CD8-positive, alpha-beta memory T cell (primary cell): ENCODE data around the gene CCL25. TPM values are rescaled to one million over a fixed set of nuclear protein-coding genes. Genes with fewer than 3 reads are reported as not detected.

ENCODE experiments used
- CTCF ChIA-PET: fragments of 350-600 bp; sonication (Branson Sonifier 250); formaldehyde crosslinking; loops from one replicate; lab custom pipeline; 2021; ENCODE audit warnings: antibody characterized with exemption; lab: Charles Lee
- POLR2A ChIA-PET: fragments of 350-600 bp; sonication (Branson Sonifier 250); formaldehyde crosslinking; loops from one replicate; lab custom pipeline; 2021; ENCODE audit warnings: antibody characterized with exemption; lab: Charles Lee
- DNase-seq, 5 donors: peaks; one replicate each; pipeline versions ENCODE4 v3.0.0 to v3.0.0-alpha.2; 2020 to 2022; ENCODE audit warnings: mixed read lengths in 1 of 5
- H3K27ac ChIP-seq: one replicate; pipeline ENCODE4 v1.7.0; 2013; ENCODE audit warnings: low read depth, mild to moderate bottlenecking, low read length, moderate library complexity
- H3K27me3 ChIP-seq: 2 replicates; pipeline ENCODE4 v1.7.0; 2013; ENCODE audit warnings: low read length, mild to moderate bottlenecking; ENCODE audit not compliant: insufficient read depth, poor library complexity, severe bottlenecking
- H3K36me3 ChIP-seq: 2 replicates; pipeline ENCODE4 v1.7.0; 2013; ENCODE audit warnings: mild to moderate bottlenecking, low read length, moderate library complexity; ENCODE audit not compliant: insufficient read depth
- H3K4me1 ChIP-seq: 2 replicates; pipeline ENCODE4 v1.7.0; 2013; ENCODE audit warnings: mild to moderate bottlenecking, low read length, moderate library complexity; ENCODE audit not compliant: insufficient read depth
- H3K4me3 ChIP-seq: 2 replicates; pipeline ENCODE4 v1.7.0; 2013; ENCODE audit warnings: mild to moderate bottlenecking, low read length
- H3K9me3 ChIP-seq: 2 replicates; pipeline ENCODE4 v1.7.0; 2013; ENCODE audit warnings: mild to moderate bottlenecking, low read length
- H3K27ac Mint-ChIP-seq, 8 donors: one replicate each; pipeline ENCODE4 v1.8.0; 2020 to 2021; ENCODE audit warnings: mixed read lengths in 8 of 8, mild to moderate bottlenecking in 6 of 8, inconsistent platforms in 3 of 8, moderate library complexity in 3 of 8
- H3K27me3 Mint-ChIP-seq, 2 donors: one replicate each; pipeline ENCODE4 v1.8.0; 2020 to 2021; ENCODE audit warnings: mixed read lengths in 2 of 2, mild to moderate bottlenecking in 1 of 2, moderate library complexity in 1 of 2
- H3K36me3 Mint-ChIP-seq, 3 donors: one replicate each; pipeline ENCODE4 v1.8.0; 2020 to 2021; ENCODE audit warnings: mixed read lengths in 3 of 3, inconsistent platforms in 1 of 3, mild to moderate bottlenecking in 1 of 3
- H3K4me1 Mint-ChIP-seq, 3 donors: one replicate each; pipeline ENCODE4 v1.8.0; 2020 to 2021; ENCODE audit warnings: mixed read lengths in 3 of 3, inconsistent platforms in 1 of 3, mild to moderate bottlenecking in 1 of 3
- H3K4me3 Mint-ChIP-seq, 7 donors: one replicate each; pipeline ENCODE4 v1.8.0; 2020 to 2021; ENCODE audit warnings: mixed read lengths in 7 of 7, mild to moderate bottlenecking in 6 of 7, moderate library complexity in 4 of 7, inconsistent platforms in 2 of 7
- H3K9me3 Mint-ChIP-seq, 5 donors: one replicate each; pipeline ENCODE4 v1.8.0; 2020 to 2022; ENCODE audit warnings: mixed read lengths in 5 of 5, mild to moderate bottlenecking in 3 of 5, moderate library complexity in 2 of 5, inconsistent platforms in 1 of 5
- polyA plus RNA-seq: library from polyadenylated mRNA; unstranded; fragments of 300-500 nt; fragmentation: Illumina TruSeq; gene quantifications from one replicate; pipeline ENCODE4 v1.2.3, GENCODE V29; 2021
- total RNA-seq, 2 experiments: library from RNA; stranded (reverse); gene quantifications; one replicate each; pipeline ENCODE4 v1.2.3, GENCODE V29; 2021

The CCL25 gene
- total and polyA plus RNA-seq, 3 experiments from 2014 or later, result not detected

DNA sequence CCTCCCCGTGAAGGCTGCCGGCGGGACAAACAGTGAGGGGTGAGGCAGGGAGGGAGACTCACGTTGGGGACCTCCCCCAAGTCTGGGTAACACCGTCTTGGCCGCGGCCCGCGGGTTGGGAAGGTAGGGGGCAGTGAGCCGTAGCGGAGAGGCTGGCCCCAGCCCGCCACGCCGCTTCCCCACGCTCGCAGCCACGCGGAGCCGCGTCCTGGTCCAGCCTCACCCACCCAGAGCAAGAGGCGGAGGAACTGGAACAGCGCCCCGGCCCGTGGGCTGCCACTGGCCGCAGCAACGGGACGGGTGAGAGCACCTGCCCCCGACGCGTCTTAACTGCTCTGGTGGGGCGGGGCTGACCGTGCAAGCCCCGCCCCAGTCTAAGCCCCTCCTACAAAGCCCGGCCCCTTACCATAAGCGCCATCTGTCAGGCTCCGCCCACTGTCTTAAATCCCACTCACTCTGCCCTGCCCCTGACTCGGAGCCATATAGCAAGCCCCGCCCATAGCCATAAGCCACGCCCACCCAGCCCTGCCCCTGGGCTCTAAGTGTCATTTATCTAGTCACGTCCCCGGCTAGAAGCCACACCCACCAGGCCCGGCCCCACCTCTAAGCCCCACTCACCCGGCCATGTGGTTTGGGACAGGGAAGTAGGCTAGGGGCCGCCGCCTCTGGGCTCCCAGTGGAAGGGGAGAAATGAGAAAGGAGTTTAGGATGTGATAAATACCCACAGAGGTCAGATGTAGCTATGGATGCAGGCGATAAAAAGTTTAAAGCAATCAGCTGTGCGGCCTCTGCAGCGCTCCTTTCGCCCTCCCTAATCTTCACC lies 2.1 kb upstream of the CCL25 start:
- peak overlapping the region; percentile 62 to 86 (median 68) for H3K4me3 Mint-ChIP-seq
- Histone ChIP-seq H3K4me3 (peak overlapping the region; percentile 49), H3K27me3 (no peaks in the 10 kb centered on the region), H3K27ac (peak overlapping the region; percentile 57), H3K4me1 (peaks cover 7% of the 10 kb centered on the region), H3K9me3 (no peaks in the 10 kb centered on the region), H3K36me3 (no peaks in the 10 kb centered on the region)
- H3K9me3 Mint-ChIP-seq, result no peaks in the 10 kb centered on the region
- no peaks in the 10 kb centered on the region for H3K36me3 Mint-ChIP-seq
- CTCF ChIA-PET, result no interaction called here
- DNase-seq, result peak; percentile 70 to 79 (median 77)
- H3K27me3 Mint-ChIP-seq, result peaks cover 4 to 13% of the 10 kb centered on the region in 2 donors
- POLR2A ChIA-PET, result no interaction called here
- H3K4me1 Mint-ChIP-seq, result peaks cover 11 to 17% (median 12%) of the 10 kb centered on the region in 3 donors
- H3K27ac Mint-ChIP-seq, result peak overlapping the region in 2 of 8 donors; percentile 70 to 93

DNA sequence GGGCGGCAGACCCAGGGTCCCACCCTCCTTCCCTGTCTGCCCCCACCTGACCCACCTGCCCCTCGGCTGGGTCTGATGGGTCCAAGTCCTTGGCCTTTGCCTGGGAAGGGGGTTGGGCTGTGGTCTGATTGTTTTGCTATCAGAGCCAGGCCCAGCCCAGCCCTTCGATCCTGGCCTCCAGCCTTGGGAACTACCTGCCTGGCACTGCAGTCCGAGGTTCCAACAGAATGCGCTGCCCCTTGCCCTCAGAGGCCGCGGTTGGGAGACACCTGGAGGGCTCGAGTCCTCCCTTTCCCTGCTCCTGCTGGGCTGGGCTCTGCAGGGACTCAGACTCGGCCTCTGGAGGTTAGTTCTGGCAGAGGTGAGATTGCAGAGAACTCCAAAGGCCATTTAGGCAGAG lies 1.6 kb downstream of the CCL25 start:
- Histone ChIP-seq H3K36me3 (no peaks in the 10 kb centered on the region), H3K4me3 (no peak overlapping the region), H3K27me3 (no peaks in the 10 kb centered on the region), H3K9me3 (no peaks in the 10 kb centered on the region), H3K27ac (no peak overlapping the region), H3K4me1 (peaks cover 7% of the 10 kb centered on the region)
- H3K27ac Mint-ChIP-seq, result no peak overlapping the region
- no peak overlapping the region for H3K4me3 Mint-ChIP-seq
- CTCF ChIA-PET, result interaction anchor here (1.3 kb wide), 1 partner anchor 9 kb away, joined by 3 read pairs; no protein-coding TSS in a partner anchor
- peaks cover 1 to 3% of the 10 kb centered on the region in 2 donors for H3K27me3 Mint-ChIP-seq
- peaks cover 10 to 17% (median 12%) of the 10 kb centered on the region in 3 donors for H3K4me1 Mint-ChIP-seq
- H3K36me3 Mint-ChIP-seq, result no peaks in the 10 kb centered on the region
- POLR2A ChIA-PET, result no interaction called here
- H3K9me3 Mint-ChIP-seq, result no peaks in the 10 kb centered on the region
- DNase-seq, result no peak

DNA sequence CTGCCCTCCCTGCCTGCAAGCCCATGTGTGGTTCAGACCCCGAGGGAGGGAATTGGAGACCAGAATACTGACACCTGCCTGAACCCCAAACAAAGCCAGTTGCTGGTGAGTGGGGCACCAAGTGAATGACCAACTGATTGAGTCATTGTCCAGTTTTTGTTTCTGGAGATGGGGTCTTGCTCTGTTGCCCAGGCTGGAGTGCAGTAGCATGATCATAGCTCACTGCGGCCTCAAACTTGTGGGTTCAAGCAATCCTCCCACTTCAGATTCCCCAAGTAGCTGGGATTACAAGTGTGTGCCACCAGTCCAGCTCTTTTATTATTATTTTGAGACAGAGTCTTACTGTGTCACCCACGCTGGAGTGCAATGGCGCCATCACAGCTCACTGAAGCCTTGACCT lies 4.0 kb downstream of the CCL25 start:
- ChIA-PET CTCF (no interaction called here), POLR2A (no interaction called here)

DNA sequence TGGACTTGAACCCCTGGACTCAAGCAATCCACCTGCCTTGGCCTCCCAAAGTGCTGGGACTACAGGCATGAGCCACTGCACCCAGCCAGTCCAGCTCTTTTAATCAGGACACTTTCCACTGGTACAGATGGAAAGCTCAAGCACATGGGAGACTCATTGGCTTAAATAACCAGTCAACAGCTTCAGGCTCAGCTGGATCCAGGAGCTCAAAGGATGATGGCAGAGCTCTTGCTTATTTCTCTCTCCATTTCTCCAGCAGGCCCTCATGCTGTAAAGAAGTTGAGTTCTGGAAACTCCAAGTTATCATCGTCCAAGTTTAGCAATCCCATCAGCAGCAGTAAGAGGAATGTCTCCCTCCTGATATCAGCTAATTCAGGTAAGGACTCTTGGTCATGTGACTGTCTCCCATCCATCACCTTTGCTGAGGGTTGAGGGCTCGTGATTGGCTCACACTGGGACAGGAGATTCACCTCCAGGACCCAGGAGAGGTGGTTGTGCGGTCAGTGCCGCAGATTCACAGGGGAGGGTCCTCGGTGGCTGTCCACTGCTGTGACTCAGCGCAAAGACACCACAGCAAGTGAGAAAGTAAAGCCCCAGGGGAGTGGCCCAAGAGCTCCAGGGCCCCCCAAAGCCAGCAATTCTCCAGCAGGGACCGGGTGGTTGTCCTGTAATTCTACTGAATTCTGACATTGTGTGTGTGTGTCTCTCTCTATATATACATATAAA lies 5.1 kb downstream of the CCL25 start:
- Mint-ChIP-seq H3K4me3 (no peak overlapping the region), H3K27ac (no peak overlapping the region), H3K4me1 (no peaks in the 10 kb centered on the region), H3K36me3 (no peaks in the 10 kb centered on the region), H3K9me3 (no peaks in the 10 kb centered on the region), H3K27me3 (no peaks in the 10 kb centered on the region)
- no peaks in the 10 kb centered on the region for H3K9me3 ChIP-seq
- H3K36me3 ChIP-seq, result no peaks in the 10 kb centered on the region
- no peaks in the 10 kb centered on the region for H3K4me1 ChIP-seq
- CTCF ChIA-PET, result no interaction called here
- H3K4me3 ChIP-seq, result no peak overlapping the region
- POLR2A ChIA-PET, result no interaction called here
- no peaks in the 10 kb centered on the region for H3K27me3 ChIP-seq
- DNase-seq, result no peak
- H3K27ac ChIP-seq, result no peak overlapping the region

More for the DNA sequence above, 4.0 kb downstream of the CCL25 start:
- Histone ChIP-seq H3K27ac (no peak overlapping the region), H3K36me3 (no peaks in the 10 kb centered on the region), H3K27me3 (no peaks in the 10 kb centered on the region), H3K9me3 (no peaks in the 10 kb centered on the region), H3K4me3 (no peak overlapping the region), H3K4me1 (peaks cover 7% of the 10 kb centered on the region)
- Mint-ChIP-seq H3K4me1 (peaks cover 5 to 8% (median 7%) of the 10 kb centered on the region in 3 donors), H3K36me3 (no peaks in the 10 kb centered on the region), H3K9me3 (no peaks in the 10 kb centered on the region), H3K4me3 (no peak overlapping the region), H3K27me3 (no peaks in the 10 kb centered on the region), H3K27ac (no peak overlapping the region)
- DNase-seq, result no peak

DNA sequence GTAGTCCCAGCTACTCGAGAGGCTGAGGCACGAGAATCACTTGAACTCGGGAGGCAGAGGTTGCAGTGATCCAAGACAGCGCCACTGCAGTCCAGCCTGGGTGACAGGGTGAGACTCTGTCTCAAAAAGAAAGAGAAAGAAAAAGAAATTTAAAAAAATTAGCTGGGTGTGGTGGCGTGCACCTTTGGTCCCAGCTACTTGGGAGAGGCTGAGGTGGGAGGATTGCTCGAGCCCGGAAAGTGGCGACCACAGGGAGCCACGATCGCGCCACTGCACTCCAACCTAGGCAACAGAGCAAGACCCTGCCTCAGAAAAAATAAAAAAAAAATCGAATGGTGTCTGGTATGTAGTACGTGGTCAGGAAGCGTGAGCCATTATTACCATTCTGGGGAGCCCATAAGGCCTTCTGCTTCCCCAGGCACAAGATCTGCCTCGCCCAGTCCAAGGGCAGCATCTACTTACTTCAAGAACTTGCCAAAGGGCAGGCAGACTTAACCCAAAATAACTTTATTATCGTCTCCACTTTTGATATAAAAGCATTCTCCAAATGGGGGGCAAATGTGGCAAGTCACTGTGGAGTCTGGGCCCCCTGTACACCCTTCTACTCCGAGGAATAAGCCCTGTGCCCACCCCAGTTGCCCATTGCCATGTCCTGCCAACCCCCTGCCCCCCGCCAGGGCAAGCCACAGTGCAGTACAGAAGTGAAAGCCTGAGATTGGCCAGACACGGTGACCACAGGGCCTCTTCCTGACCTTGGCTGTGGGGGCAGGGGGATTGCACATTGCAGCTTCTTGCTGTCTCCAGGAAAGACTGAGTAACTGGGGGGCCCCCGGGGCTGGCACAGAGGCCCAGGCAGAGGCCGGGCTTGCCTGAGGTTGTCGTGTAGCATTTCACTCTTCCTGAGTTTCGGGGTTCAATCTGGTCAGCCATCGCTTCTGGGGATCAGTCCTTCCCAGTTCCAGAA lies 12.6 kb downstream of the CCL25 start:
- H3K27me3 ChIP-seq, result no peaks in the 10 kb centered on the region
- H3K27ac ChIP-seq, result no peak overlapping the region
- H3K36me3 ChIP-seq, result no peaks in the 10 kb centered on the region
- H3K36me3 Mint-ChIP-seq, result peaks cover 0 to 5% (median 0%) of the 10 kb centered on the region in 3 donors
- H3K4me3 Mint-ChIP-seq, result no peak overlapping the region
- H3K27ac Mint-ChIP-seq, result no peak overlapping the region
- peaks cover 11% of the 10 kb centered on the region for H3K9me3 ChIP-seq
- peaks cover 2 to 3% of the 10 kb centered on the region in 2 donors for H3K27me3 Mint-ChIP-seq
- DNase-seq, result no peak
- peaks cover 3 to 17% (median 13%) of the 10 kb centered on the region in 5 donors for H3K9me3 Mint-ChIP-seq
- no peaks in the 10 kb centered on the region for H3K4me1 ChIP-seq
- H3K4me1 Mint-ChIP-seq, result no peaks in the 10 kb centered on the region
- POLR2A ChIA-PET, result no interaction called here
- CTCF ChIA-PET, result no interaction called here
- no peak overlapping the region for H3K4me3 ChIP-seq

DNA sequence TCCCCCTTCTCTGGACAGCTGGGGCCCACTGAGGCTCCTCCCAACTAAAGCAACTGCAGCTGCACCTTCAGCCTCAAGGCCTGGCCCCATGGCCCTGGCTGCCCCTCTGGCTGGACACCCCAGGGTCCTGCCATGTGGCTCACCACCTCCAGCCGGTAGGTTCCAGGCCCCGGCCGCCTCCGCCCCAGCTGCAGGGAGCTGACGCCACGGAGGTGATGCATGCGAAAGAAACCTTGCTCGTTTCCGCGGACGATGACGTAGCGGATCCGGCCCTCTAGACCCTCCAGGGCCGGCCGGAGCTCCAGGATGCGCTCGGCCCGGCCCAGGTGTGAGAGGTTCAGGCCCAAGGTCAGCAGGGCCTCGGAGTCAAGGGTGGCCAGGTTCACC lies 13.3 kb downstream of the CCL25 start:
- Mint-ChIP-seq H3K9me3 (peaks cover 6 to 22% (median 19%) of the 10 kb centered on the region in 5 donors), H3K4me3 (no peak overlapping the region), H3K36me3 (peaks cover 0 to 8% (median 0%) of the 10 kb centered on the region in 3 donors), H3K27ac (no peak overlapping the region), H3K4me1 (no peaks in the 10 kb centered on the region), H3K27me3 (peaks cover 2 to 3% of the 10 kb centered on the region in 2 donors)
- POLR2A ChIA-PET, result no interaction called here
- H3K9me3 ChIP-seq, result peaks cover 15% of the 10 kb centered on the region
- H3K36me3 ChIP-seq, result no peaks in the 10 kb centered on the region
- H3K4me3 ChIP-seq, result no peak overlapping the region
- H3K4me1 ChIP-seq, result no peaks in the 10 kb centered on the region
- no peak overlapping the region for H3K27ac ChIP-seq
- no peak for DNase-seq
- H3K27me3 ChIP-seq, result no peaks in the 10 kb centered on the region
- CTCF ChIA-PET, result no interaction called here

DNA sequence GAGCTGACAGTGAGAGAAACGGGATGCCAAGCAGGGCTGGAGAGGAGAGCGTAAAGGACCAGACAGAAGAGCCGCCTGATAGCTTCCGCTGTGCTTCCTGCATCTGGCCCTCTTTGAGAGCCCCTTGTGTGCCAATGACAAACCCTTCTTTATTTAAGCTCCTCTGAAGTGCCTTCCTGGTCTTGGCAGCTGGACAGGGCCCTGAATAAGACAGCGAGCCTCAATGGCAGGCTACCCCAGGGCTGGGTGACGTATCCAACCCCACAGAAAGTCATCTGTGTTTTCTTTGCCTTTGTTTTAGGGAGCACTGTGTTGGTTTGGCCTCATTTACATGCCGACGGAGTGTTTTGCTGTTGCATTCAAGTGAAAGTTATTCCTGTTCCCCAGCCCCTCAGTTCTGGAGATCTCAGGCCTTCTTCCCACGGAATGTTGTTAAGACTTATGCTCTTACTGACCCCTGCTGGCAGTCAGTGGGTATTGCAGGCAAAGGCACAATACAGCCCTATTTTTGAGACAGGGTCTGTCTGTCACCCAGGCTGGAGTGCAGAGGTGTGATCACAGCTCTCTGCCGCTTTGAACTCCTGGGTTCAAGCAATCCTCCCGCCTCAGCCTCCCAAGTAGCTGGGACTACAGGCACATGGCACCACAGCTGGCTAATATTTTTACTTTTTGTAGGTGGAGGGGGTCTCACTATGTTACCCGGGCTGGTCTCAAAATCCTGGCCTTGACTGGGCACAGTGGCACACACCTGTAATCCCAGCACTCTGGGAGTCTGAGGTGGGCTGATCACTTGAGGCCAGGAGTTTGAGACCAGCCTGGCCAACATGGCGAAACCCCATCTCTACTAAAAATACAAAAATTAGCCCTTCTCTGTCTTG lies 16.8 kb downstream of the CCL25 start:
- peaks cover 0 to 8% (median 0%) of the 10 kb centered on the region in 3 donors for H3K36me3 Mint-ChIP-seq
- H3K27me3 ChIP-seq, result no peaks in the 10 kb centered on the region
- no peaks in the 10 kb centered on the region for H3K36me3 ChIP-seq
- CTCF ChIA-PET, result no interaction called here
- peaks cover 2 to 3% of the 10 kb centered on the region in 2 donors for H3K27me3 Mint-ChIP-seq
- H3K9me3 Mint-ChIP-seq, result peaks cover 11 to 25% (median 21%) of the 10 kb centered on the region in 5 donors
- POLR2A ChIA-PET, result no interaction called here
- H3K9me3 ChIP-seq, result peaks cover 15% of the 10 kb centered on the region
- no peak overlapping the region for H3K4me3 ChIP-seq
- H3K4me3 Mint-ChIP-seq, result no peak overlapping the region
- peaks cover 3 to 15% (median 9%) of the 10 kb centered on the region in 3 donors for H3K4me1 Mint-ChIP-seq
- no peak overlapping the region for H3K27ac Mint-ChIP-seq
- DNase-seq, result no peak
- H3K4me1 ChIP-seq, result no peaks in the 10 kb centered on the region
- no peak overlapping the region for H3K27ac ChIP-seq
